ENCODE data around the gene ZC2HC1B. TPM values are rescaled to one million over a fixed set of nuclear protein-coding genes. Genes with fewer than 3 reads are reported as not detected.

ZC2HC1B gene
- polyA plus RNA-seq, 1 donor: not detected

DNA sequence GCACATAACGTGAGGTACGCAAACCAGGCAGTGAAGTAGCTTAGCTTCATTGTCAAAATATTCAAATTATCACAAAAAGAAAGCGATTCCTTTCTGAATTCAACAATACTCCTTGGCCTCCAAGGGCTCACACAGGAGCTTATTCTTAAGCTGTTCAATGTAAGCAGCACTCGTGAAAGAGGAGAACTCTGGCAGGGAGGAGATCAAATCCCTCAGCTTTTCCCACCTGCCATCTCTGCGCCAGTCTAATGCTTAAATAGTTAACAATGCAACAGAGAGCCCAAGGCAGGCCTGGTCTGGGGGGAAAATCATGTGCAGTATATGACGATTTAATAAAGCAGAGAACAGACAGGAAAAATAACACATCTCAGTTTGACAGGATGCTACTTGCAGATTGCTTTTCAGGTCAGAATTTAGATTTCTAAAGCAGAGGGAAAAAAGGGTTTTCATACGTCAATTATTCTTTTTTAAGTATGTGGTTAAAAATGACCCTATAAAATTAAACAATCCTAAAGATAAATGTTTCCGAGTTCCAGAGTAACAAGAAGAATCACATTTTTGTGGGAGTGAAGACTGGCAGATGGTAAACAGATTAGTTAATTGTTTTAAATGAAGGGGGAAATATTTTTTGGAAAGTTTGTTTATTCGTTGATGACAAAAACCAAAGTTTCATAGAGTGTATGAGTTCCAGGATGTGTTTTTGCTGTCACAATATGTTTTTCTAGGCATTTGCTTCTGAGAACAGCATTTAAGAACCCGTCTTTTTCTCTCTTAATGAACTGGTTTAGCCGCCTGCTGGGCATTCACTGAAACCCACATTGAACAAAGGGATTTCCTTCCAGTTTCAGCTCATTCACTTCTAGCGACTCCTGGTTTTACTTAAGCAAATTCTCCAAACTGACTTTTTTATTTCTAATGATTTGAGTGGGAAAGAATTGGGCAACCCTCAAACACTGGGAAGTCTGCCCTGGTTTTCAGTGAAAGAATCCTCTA is 97.9 kb downstream of the ZC2HC1B start:
- DNase-seq (ENCODE audit: low read depth): peak; percentile 45

DNA sequence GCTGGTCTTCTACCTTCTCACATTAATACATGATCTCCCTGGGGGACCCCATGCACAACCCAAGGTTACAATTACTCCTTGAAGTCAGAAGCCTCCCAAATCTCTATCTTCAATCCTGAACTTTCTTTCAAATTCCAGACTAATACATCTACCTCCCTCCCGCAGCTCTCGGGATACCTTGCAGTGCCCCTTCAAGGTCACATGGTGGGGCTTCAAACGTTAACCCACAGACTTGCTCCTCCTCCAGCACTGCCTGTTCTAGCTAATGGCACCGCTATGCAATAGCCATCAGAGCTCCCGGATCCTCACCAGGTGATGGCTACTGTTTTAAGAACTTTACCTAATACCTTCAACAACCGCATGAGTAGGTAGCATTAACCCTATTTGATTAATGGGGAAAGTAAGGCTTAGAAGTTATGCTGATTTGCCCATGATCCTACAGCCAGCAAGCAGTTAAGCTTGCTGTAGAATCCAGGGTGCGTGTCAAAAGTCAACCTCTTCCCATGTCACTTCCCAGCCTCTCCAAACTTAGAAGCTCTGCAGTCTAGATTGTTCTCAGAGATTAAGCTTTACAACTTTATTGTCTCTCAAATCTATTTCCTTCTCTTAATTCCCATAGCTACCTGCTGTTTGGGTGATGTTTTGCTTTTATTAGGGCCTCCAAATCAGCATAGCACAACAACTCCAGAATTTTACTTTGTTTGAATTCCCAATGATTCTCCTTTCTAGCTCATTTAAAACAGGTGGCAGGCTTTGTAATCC is 99.1 kb downstream of the ZC2HC1B start:
- DNase-seq (ENCODE audit: low read depth): no peak

DNA sequence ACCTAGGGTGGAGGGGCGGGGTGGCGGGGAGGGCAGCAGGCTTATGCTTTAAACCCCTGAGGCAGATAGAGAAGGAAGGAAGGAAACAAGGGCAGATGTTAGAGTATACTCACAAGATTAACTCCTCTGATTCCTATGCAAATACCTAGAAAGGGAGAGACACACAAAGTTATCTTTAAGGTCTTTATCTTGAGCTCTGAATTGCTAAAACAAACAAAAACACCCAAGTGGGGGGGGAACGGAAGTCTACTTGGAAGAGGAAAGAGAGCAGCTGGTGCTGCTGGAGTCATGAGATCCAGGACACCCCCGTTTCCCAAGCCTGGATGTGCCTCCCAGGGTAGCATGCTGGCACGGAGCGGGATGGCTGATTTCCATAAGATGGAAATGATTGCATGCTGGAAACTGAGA is 100.4 kb downstream of the ZC2HC1B start:
- no peak for DNase-seq (ENCODE audit: low read depth)

DNA sequence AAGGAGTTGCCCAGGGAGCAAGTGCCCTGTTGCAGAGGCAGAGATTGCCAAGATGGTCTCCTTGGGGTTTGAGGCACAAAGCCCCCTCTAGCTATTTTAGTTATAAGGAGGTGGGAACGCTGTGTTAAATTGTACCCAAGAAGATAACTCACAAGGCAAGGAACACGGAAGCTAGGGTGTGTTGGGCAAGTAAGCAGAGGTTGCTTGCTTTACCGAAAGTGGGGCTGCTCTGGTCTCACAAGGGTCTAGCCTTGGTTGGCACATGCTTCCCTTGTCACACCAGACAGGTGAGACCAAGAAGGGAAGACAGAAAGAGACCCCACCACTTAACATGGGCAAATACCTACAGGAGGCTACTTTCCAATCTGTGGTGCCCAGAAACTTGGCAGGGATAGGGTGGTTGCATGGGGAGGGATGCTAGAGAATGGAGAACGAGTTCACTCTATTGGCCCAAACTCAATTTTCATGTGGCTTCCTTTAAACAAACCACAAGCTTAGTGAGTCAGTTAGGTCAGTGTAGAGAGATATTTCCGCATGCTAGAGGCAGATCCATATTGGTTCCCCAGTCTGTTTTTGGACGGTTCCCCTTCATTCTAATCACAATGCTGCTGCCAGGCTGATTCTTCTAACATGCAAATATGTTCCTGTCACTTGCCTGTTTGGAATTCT is 101.4 kb downstream of the ZC2HC1B start:
- no peak for DNase-seq (ENCODE audit: low read depth)

DNA sequence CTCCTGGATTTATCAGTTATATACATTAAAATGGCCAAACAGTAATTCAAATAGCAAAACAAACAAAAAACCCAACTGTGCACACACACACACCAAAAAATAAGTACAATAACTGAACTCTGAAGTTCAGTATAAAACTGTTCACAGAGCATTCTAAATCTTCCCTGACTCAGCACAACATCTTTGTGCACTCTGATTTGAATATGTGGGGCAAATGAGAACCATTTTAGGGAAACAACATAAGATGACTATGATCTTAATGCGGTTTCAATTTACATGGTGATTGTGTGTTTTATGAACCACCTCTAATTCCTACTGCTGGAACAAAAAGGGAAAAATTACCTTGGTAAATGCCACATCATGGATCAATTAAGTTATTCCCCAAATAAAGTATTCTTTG is 102.0 kb downstream of the ZC2HC1B start:
- no peak for DNase-seq (ENCODE audit: low read depth)

DNA sequence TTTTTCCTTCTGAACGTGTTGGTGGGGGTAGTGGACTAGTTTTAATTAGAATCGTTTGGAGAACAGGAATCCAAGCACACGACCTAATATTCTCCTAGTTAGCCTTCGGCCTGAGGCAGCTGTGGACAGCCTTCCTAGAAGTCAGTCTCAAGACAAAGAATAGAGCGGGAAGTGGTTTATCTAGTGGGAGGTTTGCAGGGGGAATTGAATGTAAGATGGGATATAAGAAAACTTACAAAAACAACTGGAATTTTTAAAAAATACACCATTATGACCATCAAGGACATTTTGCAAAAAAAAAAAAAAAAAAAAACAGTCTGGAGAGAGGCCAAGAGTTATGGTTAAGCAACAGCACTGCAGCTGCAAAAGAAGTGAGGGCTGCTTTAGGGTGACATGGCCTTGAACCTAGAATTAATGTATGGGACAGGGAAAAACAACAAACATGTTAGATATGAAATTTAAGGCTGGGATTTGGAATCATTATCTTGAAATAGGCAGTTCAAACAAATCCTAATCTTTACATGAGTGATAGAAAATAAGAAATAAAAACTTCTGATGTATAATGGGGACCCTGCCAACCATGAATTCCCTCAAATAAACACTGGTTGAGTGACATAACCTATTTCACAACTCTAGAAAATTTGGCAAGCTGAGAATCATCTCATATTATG is 103.6 kb downstream of the ZC2HC1B start:
- peak; percentile 43 for DNase-seq (ENCODE audit: low read depth)

DNA sequence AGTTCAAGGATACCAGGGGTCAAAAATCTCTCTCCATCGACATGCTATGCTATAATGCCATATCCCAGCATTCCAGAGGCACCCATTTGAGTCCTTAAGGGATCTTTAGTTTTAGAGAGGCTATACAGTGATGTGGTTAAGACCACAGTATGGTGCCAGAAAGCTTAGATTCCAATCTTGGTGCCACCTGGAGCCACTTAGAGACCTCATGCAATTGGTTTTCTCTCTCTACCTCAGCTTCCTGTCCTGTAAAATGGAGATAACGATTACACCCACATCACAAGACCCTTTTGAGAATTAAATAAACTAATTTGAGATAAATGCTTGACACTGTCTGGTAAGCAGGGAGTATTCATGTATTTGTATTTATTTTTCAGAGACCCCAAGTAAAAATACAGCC is 104.8 kb downstream of the ZC2HC1B start:
- DNase-seq (ENCODE audit: low read depth): no peak

DNA sequence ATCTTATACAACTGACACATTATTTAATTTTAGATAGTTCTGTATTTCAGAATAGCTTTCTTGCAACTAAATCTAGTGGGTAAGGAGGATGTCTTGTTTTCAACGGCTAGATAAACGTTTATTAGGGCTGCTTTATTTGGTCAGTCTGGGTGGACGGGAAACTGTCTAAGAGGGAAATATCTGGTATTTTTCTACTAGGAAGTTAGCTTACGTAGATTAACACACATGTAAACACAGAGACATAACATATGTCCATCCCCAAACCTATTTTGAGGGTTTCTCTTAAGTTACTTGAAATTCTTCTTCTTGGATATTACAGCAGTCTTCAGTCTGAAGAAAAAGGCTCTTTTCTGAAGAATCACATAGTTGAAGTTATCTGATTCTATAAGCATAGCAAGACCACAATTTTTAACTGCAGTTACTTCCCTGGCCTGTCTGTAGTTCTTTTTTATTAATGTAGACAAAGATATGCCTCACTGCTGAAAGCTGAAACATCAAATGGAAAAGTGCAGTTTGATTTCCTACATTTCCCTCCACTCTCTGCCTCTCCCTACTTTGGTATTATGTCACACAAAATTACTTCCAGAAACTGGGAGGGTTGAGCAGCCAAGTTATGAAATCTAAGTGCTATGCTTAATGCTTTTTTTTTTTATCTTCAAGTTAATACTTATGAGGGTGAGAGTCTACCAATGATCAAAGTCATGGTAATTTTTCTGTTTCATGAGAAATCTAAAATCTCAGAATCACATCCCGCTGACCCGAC is 106.4 kb downstream of the ZC2HC1B start:
- DNase-seq (ENCODE audit: low read depth): peak; percentile 71

DNA sequence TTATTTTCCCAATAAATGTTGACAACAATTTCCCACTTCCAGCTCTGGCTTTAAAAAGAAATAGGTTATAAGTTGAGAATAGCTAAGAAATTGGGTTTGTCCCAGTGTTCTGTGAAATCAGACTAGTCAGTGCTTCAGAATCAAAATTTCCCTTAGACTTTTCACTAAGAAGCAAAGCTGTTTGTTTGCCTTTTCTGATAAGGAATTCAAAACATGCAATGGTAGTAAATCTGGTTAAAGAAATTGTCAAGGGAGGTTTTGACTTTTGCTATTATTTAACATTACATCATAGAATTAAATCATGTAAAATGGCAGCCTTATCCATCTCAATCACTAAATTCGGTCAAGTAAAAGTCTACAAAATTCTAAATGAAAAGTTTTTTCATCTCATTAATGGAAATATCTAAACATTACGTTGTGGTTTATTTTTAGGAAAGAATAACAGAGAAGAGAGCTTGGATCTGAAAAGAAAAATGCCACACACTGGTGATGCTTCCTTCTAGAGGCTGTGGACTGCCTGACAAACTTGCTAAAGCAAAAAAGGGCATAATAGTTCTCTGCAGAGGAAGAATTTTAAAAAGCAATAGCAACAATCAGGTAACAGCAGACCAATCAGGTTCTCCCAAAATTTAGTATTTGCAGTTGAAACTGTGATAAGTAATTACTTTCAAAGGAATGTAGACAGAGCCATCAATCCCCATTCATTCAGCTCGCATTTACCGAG is 107.4 kb downstream of the ZC2HC1B start:
- DNase-seq (ENCODE audit: low read depth): no peak

DNA sequence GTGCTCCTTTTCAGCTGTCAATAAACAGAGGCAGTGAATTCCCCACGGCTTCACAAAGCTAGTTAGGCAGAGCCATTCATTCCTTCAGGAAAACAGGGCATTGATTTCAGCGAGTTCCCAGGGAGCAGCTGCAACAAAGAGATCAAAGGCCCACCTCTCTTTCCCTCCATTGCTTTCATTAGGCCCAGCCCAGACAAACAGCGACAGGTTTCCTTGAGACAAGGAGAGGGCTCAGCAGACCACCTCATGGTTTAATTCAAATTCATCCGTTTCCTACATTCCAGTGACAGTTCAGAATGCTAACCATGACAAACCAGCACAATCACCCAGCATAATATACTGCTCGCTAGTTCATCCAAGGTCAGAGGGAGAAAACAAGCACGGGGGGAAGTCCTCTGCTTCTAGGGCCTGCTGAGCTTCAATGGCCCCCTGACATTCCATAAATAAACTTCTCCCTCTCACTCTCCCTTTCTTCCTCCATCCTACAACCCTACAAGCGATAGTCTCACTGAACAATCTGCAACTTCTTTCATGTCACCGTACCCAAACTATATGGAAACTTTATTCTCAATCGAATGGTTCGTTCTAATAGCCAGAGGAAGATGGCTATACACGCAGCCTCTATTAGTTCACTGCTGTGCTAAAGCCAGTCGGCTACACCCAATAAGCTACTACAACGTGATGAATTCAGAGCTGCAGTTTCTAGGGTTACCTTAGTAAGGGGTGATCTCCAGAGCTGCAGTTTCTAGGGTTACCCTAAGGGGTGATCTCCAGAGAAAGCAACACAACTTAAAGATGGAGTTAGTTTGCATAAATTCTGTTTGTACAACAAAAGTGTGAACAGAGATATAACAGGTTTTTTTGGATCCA is 109.1 kb downstream of the ZC2HC1B start:
- no peak for DNase-seq (ENCODE audit: low read depth)

DNA sequence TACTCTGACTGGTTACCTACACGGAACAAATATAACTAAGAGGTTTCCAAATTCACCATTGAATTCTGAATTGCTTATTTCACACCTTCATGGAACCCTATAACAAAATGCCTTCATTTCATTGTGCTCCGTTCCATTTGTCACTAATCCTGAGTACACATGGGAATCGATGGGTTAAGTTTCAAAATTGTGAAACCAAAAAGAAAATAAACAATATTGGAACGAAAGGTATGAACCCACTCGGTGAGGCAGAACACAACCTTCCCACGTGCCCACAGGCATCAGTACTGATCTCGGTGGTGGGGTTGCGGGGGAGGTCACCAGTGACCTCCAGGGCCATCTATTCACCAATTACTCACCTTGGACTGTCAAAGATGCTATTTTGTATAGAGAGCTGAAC is 109.8 kb downstream of the ZC2HC1B start:
- no peak for DNase-seq (ENCODE audit: low read depth)

DNA sequence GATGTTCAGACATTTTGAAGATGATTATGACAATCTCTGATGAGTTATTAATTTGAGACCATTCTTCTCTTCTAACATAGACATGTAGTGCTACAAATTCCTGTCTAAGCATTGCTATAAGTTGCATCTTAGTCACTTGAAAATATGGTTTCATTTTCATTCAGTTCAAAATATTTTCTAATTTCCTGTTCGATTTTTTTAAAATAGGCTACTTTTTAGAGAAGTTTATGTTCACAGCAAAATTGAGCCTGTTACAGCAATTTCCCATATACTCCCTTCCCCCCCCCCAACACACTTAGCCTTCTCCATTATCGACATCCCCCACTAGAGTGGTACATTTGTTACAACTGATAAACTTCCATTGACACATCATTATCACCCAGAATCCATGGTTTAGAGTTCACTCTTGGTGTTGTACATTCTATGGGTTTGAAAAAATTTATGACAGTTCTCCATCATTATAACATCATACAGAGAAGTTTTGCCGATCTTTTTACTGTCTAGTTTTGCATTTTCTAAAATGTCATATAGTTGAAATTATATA is 112.6 kb downstream of the ZC2HC1B start:
- no peak for DNase-seq (ENCODE audit: low read depth)

DNA sequence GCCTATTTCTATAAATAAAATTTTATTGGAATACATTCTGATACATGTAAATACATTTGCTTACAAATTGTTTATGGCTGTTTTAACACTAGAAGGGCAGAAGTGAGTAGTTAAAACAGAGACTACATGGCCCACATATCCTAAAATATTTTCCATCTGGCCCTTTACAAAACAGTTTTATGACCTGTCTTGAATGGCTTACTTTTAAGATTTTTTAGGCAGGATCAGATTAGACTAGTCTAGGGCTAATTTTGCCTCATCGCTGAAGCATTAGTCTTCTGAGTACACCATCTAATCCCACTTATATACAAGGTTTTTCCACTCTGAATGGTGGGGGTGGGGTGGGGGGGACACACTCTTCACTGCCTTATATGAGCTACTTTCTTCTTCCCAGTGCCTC is 116.6 kb downstream of the ZC2HC1B start:
- no peak for DNase-seq (ENCODE audit: low read depth)

DNA sequence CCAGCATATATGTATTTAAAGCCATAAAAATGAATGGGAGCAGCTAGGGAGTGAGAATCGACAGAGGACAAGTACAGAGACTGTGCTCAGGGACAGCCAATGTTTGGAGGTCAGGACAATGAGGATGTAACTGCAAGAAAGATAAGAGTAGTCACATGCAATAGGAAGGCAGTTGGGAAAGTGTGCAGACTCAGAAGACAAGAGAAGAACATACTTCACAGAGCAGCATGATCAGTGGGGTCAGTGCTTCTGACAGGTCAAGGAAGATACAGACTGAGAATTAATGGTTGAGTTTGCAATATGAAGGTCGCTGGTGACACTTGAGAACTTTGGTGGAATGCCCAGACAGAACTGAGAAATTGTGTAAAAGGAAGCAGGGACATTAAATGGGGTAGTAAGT is 118.7 kb downstream of the ZC2HC1B start:
- DNase-seq (ENCODE audit: low read depth): no peak

DNA sequence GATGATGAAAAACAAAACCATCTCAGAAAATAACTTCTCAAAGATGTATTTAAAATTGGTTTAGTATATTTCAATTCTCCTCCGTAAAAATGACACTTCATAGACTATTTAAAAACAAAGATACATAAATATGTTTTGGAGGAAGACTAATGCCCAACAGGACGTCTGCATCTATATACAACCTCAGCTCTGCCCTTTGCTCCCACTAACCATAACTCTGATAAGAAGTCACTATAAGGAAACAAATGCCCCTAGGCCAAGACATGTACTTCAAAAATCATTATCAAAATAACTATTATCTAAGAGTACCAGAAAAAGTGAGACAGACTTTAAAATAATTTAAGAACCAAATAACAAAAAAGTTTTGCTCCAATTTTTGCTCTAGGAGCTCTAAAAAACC is 120.4 kb downstream of the ZC2HC1B start:
- no peak for DNase-seq (ENCODE audit: low read depth)

DNA sequence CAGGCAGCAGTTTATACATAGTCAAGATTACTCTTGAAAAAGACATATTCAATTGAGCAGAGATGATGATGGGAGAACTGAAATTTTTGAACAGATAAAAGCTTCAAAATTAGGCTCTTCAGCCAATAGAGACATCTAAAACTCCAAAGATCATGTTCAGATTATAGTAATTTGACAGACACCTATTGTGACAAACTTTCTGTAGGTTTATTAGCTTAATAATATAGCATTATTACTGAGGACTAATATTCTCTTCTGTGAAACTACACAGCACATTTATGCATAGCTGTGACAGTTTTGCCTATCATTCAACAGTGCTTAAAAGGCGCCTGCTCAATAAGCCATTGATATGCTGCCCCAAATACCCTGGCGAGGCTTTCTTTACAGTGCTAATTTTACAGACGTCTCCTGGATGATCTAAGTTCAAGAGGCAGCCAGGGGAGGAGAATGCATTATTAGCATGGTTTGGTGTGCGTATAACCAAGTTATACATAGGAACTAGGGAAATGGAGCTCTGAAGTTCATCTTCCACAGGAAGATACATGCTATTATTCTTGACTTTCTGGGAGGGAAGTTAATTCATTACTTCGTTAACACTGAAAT is 122.3 kb downstream of the ZC2HC1B start:
- no peak for DNase-seq (ENCODE audit: low read depth)

Measured in forelimb muscle (tissue), 1 donor.